Measurements from ENCODE around the gene ZNF143. TPM values are rescaled to one million over a fixed set of nuclear protein-coding genes. Genes with fewer than 3 reads are reported as not detected.

The ZNF143 gene
- total RNA-seq, 1 experiment from 2014 or later, result 27.2 TPM

DNA sequence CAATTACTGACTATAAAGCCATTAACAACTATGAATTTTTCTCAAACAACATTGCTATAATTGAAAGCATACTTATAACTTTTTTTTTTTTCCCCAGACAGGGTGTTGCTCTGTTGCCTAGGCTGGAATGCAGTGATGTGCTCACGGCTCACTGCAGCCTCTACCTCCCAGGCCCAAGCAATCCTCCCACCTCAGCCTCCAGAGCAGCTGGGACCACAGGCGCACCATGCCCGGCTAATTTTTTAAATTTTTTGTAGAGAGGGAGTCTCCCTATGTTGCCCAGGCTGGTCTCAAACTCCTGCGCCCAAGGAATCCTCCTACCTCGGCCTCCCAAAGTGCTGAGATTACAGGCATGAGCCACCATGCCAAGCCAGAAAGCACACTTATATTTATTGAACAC, 106.6 kb downstream of the ZNF143 start:
- no peaks in the 10 kb centered on the region for H3K9me3 ChIP-seq
- H3K4me3 ChIP-seq (ENCODE audit: low read depth, low read length), result no peak overlapping the region
- H3K36me3 ChIP-seq (ENCODE audit: control insufficient read depth, insufficient read depth, low read length), result no peaks in the 10 kb centered on the region
- no peaks in the 10 kb centered on the region for H3K27me3 ChIP-seq (replicated peaks; ENCODE audit: control insufficient read depth, insufficient read depth, low read length)
- H3K4me3 Mint-ChIP-seq (ENCODE audit: unreplicated experiment), result no peak overlapping the region
- H3K27ac Mint-ChIP-seq (ENCODE audit: unreplicated experiment), result peak overlapping the region; percentile 100
- peaks cover 66% of the 10 kb centered on the region for H3K4me1 ChIP-seq
- TF ChIP-seq, protein P1, sequence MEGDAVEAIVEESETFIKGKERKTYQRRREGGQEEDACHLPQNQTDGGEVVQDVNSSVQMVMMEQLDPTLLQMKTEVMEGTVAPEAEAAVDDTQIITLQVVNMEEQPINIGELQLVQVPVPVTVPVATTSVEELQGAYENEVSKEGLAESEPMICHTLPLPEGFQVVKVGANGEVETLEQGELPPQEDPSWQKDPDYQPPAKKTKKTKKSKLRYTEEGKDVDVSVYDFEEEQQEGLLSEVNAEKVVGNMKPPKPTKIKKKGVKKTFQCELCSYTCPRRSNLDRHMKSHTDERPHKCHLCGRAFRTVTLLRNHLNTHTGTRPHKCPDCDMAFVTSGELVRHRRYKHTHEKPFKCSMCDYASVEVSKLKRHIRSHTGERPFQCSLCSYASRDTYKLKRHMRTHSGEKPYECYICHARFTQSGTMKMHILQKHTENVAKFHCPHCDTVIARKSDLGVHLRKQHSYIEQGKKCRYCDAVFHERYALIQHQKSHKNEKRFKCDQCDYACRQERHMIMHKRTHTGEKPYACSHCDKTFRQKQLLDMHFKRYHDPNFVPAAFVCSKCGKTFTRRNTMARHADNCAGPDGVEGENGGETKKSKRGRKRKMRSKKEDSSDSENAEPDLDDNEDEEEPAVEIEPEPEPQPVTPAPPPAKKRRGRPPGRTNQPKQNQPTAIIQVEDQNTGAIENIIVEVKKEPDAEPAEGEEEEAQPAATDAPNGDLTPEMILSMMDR (IDR thresholded peaks at IDR 0.05; ENCODE audit: insufficient read depth in 1 of 2, low read depth in 1 of 2, low read length in 1 of 2, severe bottlenecking in 1 of 2, unreplicated experiment in 1 of 2), result no peak
- peaks cover 19% of the 10 kb centered on the region for H3K36me3 Mint-ChIP-seq (ENCODE audit: insufficient read depth, unreplicated experiment)
- intact Hi-C loops (cut with micrococcal nuclease; ENCODE audit: unreplicated experiment), result loop anchor here (2.0 to 5.0 kb wide), 2 partner anchors 15 to 205 kb away; no protein-coding TSS in a partner anchor
- no TSS peak for BruUV-seq (replicated peaks)
- ChIA-PET CTCF (interaction anchor here (0.6 to 0.7 kb wide), 2 partner anchors 33 to 103 kb away, joined by 3 read pairs; no protein-coding TSS in a partner anchor), POLR2A (no interaction called here)
- DNase-seq, result no peak
- no peaks in the 10 kb centered on the region for H3K27me3 Mint-ChIP-seq (ENCODE audit: insufficient read depth, unreplicated experiment)
- peaks cover under 1% of the 10 kb centered on the region for H3K9me3 Mint-ChIP-seq (ENCODE audit: unreplicated experiment)
- H3K4me1 Mint-ChIP-seq (ENCODE audit: low read depth, unreplicated experiment), result peaks cover 54% of the 10 kb centered on the region

DNA sequence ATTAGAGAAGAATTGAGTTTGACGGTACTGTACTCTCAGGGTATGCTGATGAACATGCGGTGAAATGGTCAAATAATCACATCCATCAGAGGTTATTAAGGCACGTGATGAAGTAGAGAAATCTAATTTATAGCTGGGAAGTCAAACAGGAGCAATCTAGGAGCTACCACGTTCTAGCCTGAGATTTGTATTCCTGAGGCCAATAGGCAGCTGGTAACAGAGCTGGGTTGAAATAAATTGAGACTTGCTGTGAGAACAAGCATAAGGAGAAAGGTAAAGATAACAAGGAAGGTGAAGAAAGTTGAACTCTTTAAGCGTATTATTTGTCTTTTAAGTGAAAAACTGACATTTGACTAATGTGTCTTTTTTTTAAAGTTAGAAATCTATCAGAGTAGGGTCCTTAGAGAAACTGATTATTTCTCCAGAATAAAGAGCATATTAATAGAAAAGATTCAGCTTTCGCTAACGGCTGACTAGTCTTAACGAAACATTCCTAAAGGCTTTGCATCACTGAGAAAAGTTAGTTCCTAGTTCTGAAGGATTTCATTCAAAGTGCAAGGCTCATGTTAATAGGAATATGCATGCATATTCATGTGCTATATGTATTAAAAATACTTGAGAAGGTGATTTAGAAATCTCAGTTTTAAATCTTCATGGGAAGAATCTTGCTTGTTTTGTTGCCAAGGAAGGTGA, 107.5 kb downstream of the ZNF143 start:
- Mint-ChIP-seq H3K4me1 (ENCODE audit: low read depth, unreplicated experiment) (peaks cover 54% of the 10 kb centered on the region), H3K4me3 (ENCODE audit: unreplicated experiment) (peak overlapping the region; percentile 79), H3K27ac (ENCODE audit: unreplicated experiment) (peak overlapping the region; percentile 100), H3K9me3 (ENCODE audit: unreplicated experiment) (no peaks in the 10 kb centered on the region), H3K36me3 (ENCODE audit: insufficient read depth, unreplicated experiment) (peaks cover 25% of the 10 kb centered on the region), H3K27me3 (ENCODE audit: insufficient read depth, unreplicated experiment) (no peaks in the 10 kb centered on the region)
- BruUV-seq (replicated peaks), result no TSS peak
- DNase-seq, result no peak
- ChIA-PET CTCF (interaction anchor here (0.6 to 1.6 kb wide), 5 partner anchors 32 to 311 kb away, joined by 3 to 9 read pairs (median 4); no protein-coding TSS in a partner anchor), POLR2A (interaction anchor here (0.7 to 1.4 kb wide), 3 partner anchors 18 to 250 kb away, joined by 3 to 10 read pairs (median 4); partner anchors contain the start of gene ZNF143)
- Histone ChIP-seq H3K4me1 (peaks cover 66% of the 10 kb centered on the region), H3K36me3 (ENCODE audit: control insufficient read depth, insufficient read depth, low read length) (no peaks in the 10 kb centered on the region), H3K4me3 (ENCODE audit: low read depth, low read length) (peak overlapping the region; percentile 12; the same call in 1 of the 2 replicates), H3K27me3 (replicated peaks; ENCODE audit: control insufficient read depth, insufficient read depth, low read length) (no peaks in the 10 kb centered on the region), H3K9me3 (no peaks in the 10 kb centered on the region)
- intact Hi-C loops (cut with micrococcal nuclease; ENCODE audit: unreplicated experiment), result loop anchor here (2.0 to 5.0 kb wide), 2 partner anchors 34 to 206 kb away; no protein-coding TSS in a partner anchor
- TF ChIP-seq, protein P1 (IDR thresholded peaks at IDR 0.05; ENCODE audit: insufficient read depth in 1 of 2, low read depth in 1 of 2, low read length in 1 of 2, severe bottlenecking in 1 of 2, unreplicated experiment in 1 of 2), result no peak

DNA sequence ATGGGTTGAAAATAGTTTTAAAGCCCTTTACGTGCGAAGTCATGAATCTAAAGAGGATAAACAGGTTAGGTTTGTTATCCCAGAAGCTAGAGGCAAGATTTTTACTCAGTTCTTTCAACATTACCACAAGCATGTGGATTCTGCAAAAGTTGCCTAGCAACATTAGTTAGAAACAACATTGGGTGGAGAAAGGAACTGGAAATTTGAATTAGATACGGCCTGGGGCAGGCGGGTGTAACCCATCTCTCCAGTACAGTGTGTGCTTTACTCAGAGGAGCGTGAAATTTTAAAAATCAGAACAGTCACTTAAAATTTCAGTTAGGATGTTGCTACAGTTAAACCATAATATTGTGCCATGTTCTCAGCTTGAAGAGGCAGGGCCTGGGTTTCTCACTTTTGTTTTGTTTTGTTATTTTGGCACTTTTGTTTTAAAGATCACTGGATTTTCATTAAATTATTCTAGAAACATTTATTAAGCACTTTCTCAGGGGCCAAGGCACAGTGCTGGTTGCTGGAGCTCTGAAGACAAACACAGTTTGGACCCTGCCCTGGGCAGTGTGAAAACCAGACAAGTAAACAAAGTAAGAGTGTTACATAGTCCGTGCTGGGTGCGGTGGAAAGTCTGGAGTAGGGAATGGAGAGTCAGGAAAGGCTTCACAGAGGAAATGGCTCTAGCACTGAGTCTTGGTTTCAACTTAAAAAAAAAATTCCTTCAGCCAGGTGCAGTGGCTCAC, 108.2 kb downstream of the ZNF143 start:
- peak overlapping the region; percentile 79 for H3K4me3 Mint-ChIP-seq (ENCODE audit: unreplicated experiment)
- peak; percentile 90 to 93 for DNase-seq
- ChIA-PET POLR2A (interaction anchor here (0.6 to 1.4 kb wide), 6 partner anchors 19 to 254 kb away, joined by 3 to 10 read pairs (median 4); partner anchors contain the start of gene ZNF143), CTCF (interaction anchor here (0.6 to 1.6 kb wide), 4 partner anchors 34 to 227 kb away, joined by 3 to 5 read pairs (median 4); no protein-coding TSS in a partner anchor)
- H3K9me3 ChIP-seq, result no peaks in the 10 kb centered on the region
- H3K36me3 Mint-ChIP-seq (ENCODE audit: insufficient read depth, unreplicated experiment), result peaks cover 32% of the 10 kb centered on the region
- H3K4me1 ChIP-seq, result peaks cover 66% of the 10 kb centered on the region
- peaks cover 54% of the 10 kb centered on the region for H3K4me1 Mint-ChIP-seq (ENCODE audit: low read depth, unreplicated experiment)
- intact Hi-C loops (cut with micrococcal nuclease; ENCODE audit: unreplicated experiment), result loop anchor here (1.0 to 5.0 kb wide), 3 partner anchors 34 to 207 kb away; no protein-coding TSS in a partner anchor
- H3K27me3 ChIP-seq (replicated peaks; ENCODE audit: control insufficient read depth, insufficient read depth, low read length), result no peaks in the 10 kb centered on the region
- no peaks in the 10 kb centered on the region for H3K36me3 ChIP-seq (ENCODE audit: control insufficient read depth, insufficient read depth, low read length)
- H3K9me3 Mint-ChIP-seq (ENCODE audit: unreplicated experiment), result no peaks in the 10 kb centered on the region
- peak overlapping the region; percentile 2; the same call in 1 of the 2 replicates for H3K4me3 ChIP-seq (ENCODE audit: low read depth, low read length)
- TSS peak; percentile 4 for BruUV-seq (replicated peaks)
- no peaks in the 10 kb centered on the region for H3K27me3 Mint-ChIP-seq (ENCODE audit: insufficient read depth, unreplicated experiment)
- peak overlapping the region; percentile 100 for H3K27ac Mint-ChIP-seq (ENCODE audit: unreplicated experiment)
- TF ChIP-seq, protein P1 (IDR thresholded peaks at IDR 0.05; ENCODE audit: insufficient read depth in 1 of 2, low read depth in 1 of 2, low read length in 1 of 2, severe bottlenecking in 1 of 2, unreplicated experiment in 1 of 2), result no peak
